Smooth muscle cell (in vitro differentiated cells): ENCODE results near the gene POLR2J. TPM values are rescaled to one million over a fixed set of nuclear protein-coding genes. Genes with fewer than 3 reads are reported as not detected.
"Not testable (repeated sequence)": the region's sequence is repeated elsewhere in the genome, so short reads cannot be mapped to it uniquely, and the experiment has no call there.

Source experiments
- DNase-seq: peaks from one replicate; lab custom pipeline; 2025; ENCODE audit not compliant: unreplicated experiment; lab: John Stamatoyannopoulos, UW
- H2AFZ ChIP-seq: fragments of 200-600 bp; sonication (generic); 2 replicates; pipeline ENCODE4 v1.6.0; 2016; ENCODE audit warnings: antibody characterized with exemption, low read depth, mild to moderate bottlenecking
- H3F3A ChIP-seq: fragments of 200-600 bp; sonication (generic); 2 replicates; pipeline ENCODE4 v1.6.0; 2017; ENCODE audit warnings: antibody characterized with exemption, low read depth
- H3K27ac ChIP-seq: fragments of 200-600 bp; sonication (generic); 2 replicates; pipeline ENCODE4 v1.5.1; 2016; ENCODE audit warnings: low read depth, mild to moderate bottlenecking
- H3K27me3 ChIP-seq: fragments of 200-600 bp; sonication (generic); 2 replicates; pipeline ENCODE4 v1.6.1; 2016; ENCODE audit warnings: low read depth, mild to moderate bottlenecking
- H3K36me3 ChIP-seq: fragments of 200-600 bp; sonication (generic); 2 replicates; pipeline ENCODE4 v1.5.1; 2016; ENCODE audit warnings: low read depth
- H3K4me1 ChIP-seq: fragments of 200-600 bp; sonication (generic); 2 replicates; pipeline ENCODE4 v1.5.1; 2016; ENCODE audit warnings: low read depth
- H3K4me2 ChIP-seq: fragments of 200-600 bp; sonication (generic); 2 replicates; pipeline ENCODE4 v1.6.0; 2016; ENCODE audit warnings: mild to moderate bottlenecking
- H3K4me3 ChIP-seq: fragments of 200-600 bp; sonication (generic); 2 replicates; pipeline ENCODE4 v1.5.1; 2016; ENCODE audit warnings: mild to moderate bottlenecking
- H3K79me2 ChIP-seq: fragments of 200-600 bp; sonication (generic); 2 replicates; pipeline ENCODE4 v1.6.0; 2016; ENCODE audit warnings: low read depth, mild to moderate bottlenecking
- H3K9ac ChIP-seq: fragments of 200-600 bp; sonication (generic); 2 replicates; pipeline ENCODE4 v1.6.0; 2016; ENCODE audit warnings: low read depth
- H3K9me3 ChIP-seq: fragments of 200-600 bp; sonication (generic); replicated peaks from 2 replicates; pipeline ENCODE4 v1.5.1; 2016; ENCODE audit warnings: low read depth
- H4K20me1 ChIP-seq: fragments of 200-600 bp; sonication (generic); 2 replicates; pipeline ENCODE4 v1.6.0; 2016; ENCODE audit warnings: low read depth
- WGBS: methylation state at CpG from one replicate; pipeline ENCODE4 v1.1.7; 2016; ENCODE audit warnings: low lambda C conversion rate; 5-methylcytosine and 5-hydroxymethylcytosine counted together
- polyA plus RNA-seq: library from polyadenylated mRNA; unstranded; fragments of >200 nt; fragmentation: Nextera tagmentation; extraction: Ambion mirVana; gene quantifications from 2 replicates; pipeline ENCODE4 v1.2.1, GENCODE V29; 2016
- total RNA-seq: library from RNA; depleted of rRNA; stranded (reverse); fragments of >200 nt; gene quantifications from 2 replicates; pipeline ENCODE4 v1.2.3, GENCODE V29; 2014

The POLR2J gene
- total and polyA plus RNA-seq, 2 experiments from 2014 or later: 13.1 to 92.2 TPM

- H3K79me2 ChIP-seq, H3K27ac ChIP-seq, H3K4me1 ChIP-seq, H3K9me3 ChIP-seq, H3K27me3 ChIP-seq, H3F3A ChIP-seq, H4K20me1 ChIP-seq, H3K36me3 ChIP-seq, DNase-seq, H3K4me3 ChIP-seq, H3K9ac ChIP-seq, H2AFZ ChIP-seq, H3K4me2 ChIP-seq: not testable (repeated sequence)
- WGBS: no CpG with 5 or more reads among the region's 12 CpGs
Observed at GRCh38 chr7:102503141-102503540, 24.4 kb upstream of the POLR2J start.

GRCh38 chr7:102498321-102498720 lies 19.6 kb upstream of the POLR2J start:
- H3F3A ChIP-seq, DNase-seq, H3K27me3 ChIP-seq, H4K20me1 ChIP-seq, H3K9me3 ChIP-seq, H2AFZ ChIP-seq, H3K36me3 ChIP-seq, H3K27ac ChIP-seq, H3K4me3 ChIP-seq, H3K9ac ChIP-seq, H3K4me2 ChIP-seq, H3K79me2 ChIP-seq, H3K4me1 ChIP-seq: not testable (repeated sequence)
- WGBS: 97% methylated on average over 12 of the region's 16 CpGs

- H3K27ac ChIP-seq, H3K9me3 ChIP-seq, H3F3A ChIP-seq, H3K4me1 ChIP-seq, H3K9ac ChIP-seq, H3K4me3 ChIP-seq, H3K4me2 ChIP-seq, H3K36me3 ChIP-seq, H3K27me3 ChIP-seq, H4K20me1 ChIP-seq, H2AFZ ChIP-seq, H3K79me2 ChIP-seq, DNase-seq: not testable (repeated sequence)
- 61% methylated on average over 1 of the region's 5 CpGs for WGBS
Observed at GRCh38 chr7:102497308-102497707, 18.6 kb upstream of the POLR2J start.

GRCh38 chr7:102496861-102497260 lies 18.1 kb upstream of the POLR2J start:
- H3K36me3 ChIP-seq, H3F3A ChIP-seq, H3K79me2 ChIP-seq, H3K27me3 ChIP-seq, H3K9ac ChIP-seq, H3K27ac ChIP-seq, H3K9me3 ChIP-seq, H3K4me3 ChIP-seq, H3K4me1 ChIP-seq, DNase-seq, H4K20me1 ChIP-seq, H2AFZ ChIP-seq, H3K4me2 ChIP-seq: not testable (repeated sequence)
- 100% methylated on average over 2 of the region's 10 CpGs for WGBS

GRCh38 chr7:102494473-102495149 lies 15.9 kb upstream of the POLR2J start:
- not testable (repeated sequence) for H3K36me3 ChIP-seq, H3K4me3 ChIP-seq, H3K27ac ChIP-seq, H3F3A ChIP-seq, H3K79me2 ChIP-seq, H3K9ac ChIP-seq, H3K27me3 ChIP-seq, H2AFZ ChIP-seq, H4K20me1 ChIP-seq, H3K4me1 ChIP-seq, DNase-seq, H3K9me3 ChIP-seq, H3K4me2 ChIP-seq
- WGBS: no CpG with 5 or more reads among the region's 67 CpGs

GRCh38 chr7:102494026-102494425 lies 15.3 kb upstream of the POLR2J start:
- not testable (repeated sequence) for H3K9me3 ChIP-seq, DNase-seq, H3K79me2 ChIP-seq, H3K4me2 ChIP-seq, H3K9ac ChIP-seq, H3K36me3 ChIP-seq, H3K4me3 ChIP-seq, H2AFZ ChIP-seq, H4K20me1 ChIP-seq, H3K27me3 ChIP-seq, H3K27ac ChIP-seq, H3F3A ChIP-seq, H3K4me1 ChIP-seq
- WGBS: 42% methylated on average over 7 of the region's 15 CpGs

GRCh38 chr7:102493220-102493935 lies 14.7 kb upstream of the POLR2J start:
- not testable (repeated sequence) for H3K9me3 ChIP-seq, H4K20me1 ChIP-seq, H3K9ac ChIP-seq, H3K4me1 ChIP-seq, DNase-seq, H3K4me2 ChIP-seq, H3K79me2 ChIP-seq, H3K4me3 ChIP-seq, H3K36me3 ChIP-seq, H3K27me3 ChIP-seq, H3K27ac ChIP-seq, H2AFZ ChIP-seq, H3F3A ChIP-seq
- no CpG with 5 or more reads among the region's 33 CpGs for WGBS

- WGBS: 59% methylated on average over 3 of the region's 12 CpGs
- not testable (repeated sequence) for H3K4me3 ChIP-seq
Observed at GRCh38 chr7:102490529-102491075, 11.9 kb upstream of the POLR2J start.

More at GRCh38 chr7:102490529-102491075, 11.9 kb upstream of the POLR2J start:
- not testable (repeated sequence) for H3K79me2 ChIP-seq, H3K9me3 ChIP-seq, H3K27me3 ChIP-seq, H3K27ac ChIP-seq, H3F3A ChIP-seq, H2AFZ ChIP-seq, H4K20me1 ChIP-seq, H3K4me2 ChIP-seq, H3K36me3 ChIP-seq, H3K9ac ChIP-seq, DNase-seq, H3K4me1 ChIP-seq
